ENCODE data around the gene TTC27. TPM values are rescaled to one million over a fixed set of nuclear protein-coding genes. Genes with fewer than 3 reads are reported as not detected.

Gene TTC27
- total RNA-seq, 1 donor from 2014 or later = 10.3 TPM

DNA sequence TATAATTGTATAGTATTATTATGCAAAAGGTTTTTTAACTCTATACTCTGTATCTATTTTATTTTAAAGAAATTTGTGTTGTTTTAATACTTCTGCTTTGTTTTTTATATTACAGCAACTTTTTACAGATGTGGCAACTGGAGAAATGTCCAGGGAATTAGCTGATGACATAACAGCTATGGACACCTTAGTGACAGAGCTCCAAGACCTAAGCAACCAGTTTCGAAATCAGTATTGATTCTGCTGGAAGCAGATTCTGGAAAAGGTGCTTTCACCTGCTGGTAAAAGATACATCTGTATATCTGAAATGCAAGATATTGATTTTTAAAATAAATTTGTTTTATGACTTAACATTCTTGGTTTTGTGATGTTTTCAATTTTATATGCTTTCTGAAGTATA is 192.9 kb downstream of the TTC27 start:
- H3K27me3 ChIP-seq = no peaks in the 10 kb centered on the region
- no peak overlapping the region for H3K4me3 ChIP-seq
- no peaks in the 10 kb centered on the region for H3K9me3 ChIP-seq
- no peak for TF ChIP-seq CTCF (IDR thresholded peaks at IDR 0.05)
- DNase-seq = no peak
- intact Hi-C loops (cut with DNase I) = no loop called here
- H3K27ac ChIP-seq = no peak overlapping the region
- H3K4me1 ChIP-seq = peaks cover 4% of the 10 kb centered on the region
- peaks cover 9% of the 10 kb centered on the region for H3K36me3 ChIP-seq
- ATAC-seq = no peak

GRCh38 chr2:32824070-32824809 is 196.4 kb downstream of the TTC27 start:
- H3K4me1 ChIP-seq = peaks cover 4% of the 10 kb centered on the region
- intact Hi-C loops (cut with DNase I) = no loop called here
- ATAC-seq = no peak
- no peak overlapping the region for H3K4me3 ChIP-seq
- H3K36me3 ChIP-seq = peaks cover 7% of the 10 kb centered on the region
- no peaks in the 10 kb centered on the region for H3K27me3 ChIP-seq
- no peak for TF ChIP-seq CTCF (IDR thresholded peaks at IDR 0.05)
- no peak overlapping the region for H3K27ac ChIP-seq
- no peaks in the 10 kb centered on the region for H3K9me3 ChIP-seq
- no peak for DNase-seq

DNA sequence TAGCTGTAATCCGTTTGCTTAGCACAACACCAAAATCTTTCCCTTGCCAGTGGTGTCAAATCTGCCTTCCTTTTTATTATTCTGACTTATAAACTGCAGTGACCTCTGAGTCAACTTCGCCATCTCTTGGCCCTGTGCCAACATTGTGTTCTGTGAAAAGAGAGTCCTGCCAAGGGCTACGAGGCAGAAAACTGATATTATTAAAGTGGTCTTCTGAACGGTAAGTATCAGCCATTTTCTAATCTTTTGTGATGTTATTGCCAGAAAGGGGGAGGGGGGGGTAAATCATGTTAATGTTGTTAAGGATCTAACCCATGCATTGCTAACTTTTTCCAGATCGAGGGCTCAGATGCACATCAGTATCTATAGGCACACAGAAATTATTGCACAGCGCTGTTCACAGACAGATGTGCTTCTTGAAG is 197.5 kb downstream of the TTC27 start:
- Histone ChIP-seq H3K27me3 (no peaks in the 10 kb centered on the region), H3K4me3 (no peak overlapping the region), H3K9me3 (no peaks in the 10 kb centered on the region), H3K27ac (no peak overlapping the region), H3K4me1 (peaks cover 4% of the 10 kb centered on the region), H3K36me3 (peaks cover 4% of the 10 kb centered on the region)
- no peak for TF ChIP-seq CTCF (IDR thresholded peaks at IDR 0.05)
- ATAC-seq (no peak), DNase-seq (no peak)
- intact Hi-C loops (cut with DNase I) = no loop called here

GRCh38 chr2:32830196-32830595 is 202.3 kb downstream of the TTC27 start:
- H3K4me1 ChIP-seq = peaks cover 1% of the 10 kb centered on the region
- no peaks in the 10 kb centered on the region for H3K27me3 ChIP-seq
- no peaks in the 10 kb centered on the region for H3K36me3 ChIP-seq
- no peaks in the 10 kb centered on the region for H3K9me3 ChIP-seq
- no peak overlapping the region for H3K27ac ChIP-seq
- TF ChIP-seq CTCF (IDR thresholded peaks at IDR 0.05) = no peak
- ATAC-seq (no peak), DNase-seq (no peak)
- H3K4me3 ChIP-seq = no peak overlapping the region
- intact Hi-C loops (cut with DNase I) = no loop called here

DNA sequence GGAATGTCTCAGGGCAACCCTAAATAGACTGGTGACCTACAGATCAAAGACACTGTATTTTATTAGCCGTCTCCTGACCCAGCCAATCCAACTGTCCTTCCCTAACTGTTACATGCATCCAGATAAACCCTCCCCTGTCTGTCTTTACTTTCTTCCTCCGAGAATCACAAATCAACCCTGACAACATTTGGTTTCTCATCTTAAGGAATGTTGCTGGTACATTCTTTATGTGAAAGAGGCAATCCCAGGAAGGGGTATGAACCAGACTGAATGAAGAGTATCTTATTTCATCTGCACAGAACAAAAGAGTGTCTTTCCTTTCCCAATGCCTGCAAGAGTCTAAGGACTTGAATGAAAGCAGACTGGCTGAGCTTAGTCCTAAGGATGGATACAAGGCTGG is 205.0 kb downstream of the TTC27 start:
- TF ChIP-seq CTCF (IDR thresholded peaks at IDR 0.05) = no peak
- no peak for ATAC-seq
- Histone ChIP-seq H3K27me3 (no peaks in the 10 kb centered on the region), H3K4me1 (no peaks in the 10 kb centered on the region), H3K4me3 (no peak overlapping the region), H3K36me3 (no peaks in the 10 kb centered on the region), H3K9me3 (no peaks in the 10 kb centered on the region), H3K27ac (no peak overlapping the region)
- intact Hi-C loops (cut with DNase I) = no loop called here
- DNase-seq = no peak

DNA sequence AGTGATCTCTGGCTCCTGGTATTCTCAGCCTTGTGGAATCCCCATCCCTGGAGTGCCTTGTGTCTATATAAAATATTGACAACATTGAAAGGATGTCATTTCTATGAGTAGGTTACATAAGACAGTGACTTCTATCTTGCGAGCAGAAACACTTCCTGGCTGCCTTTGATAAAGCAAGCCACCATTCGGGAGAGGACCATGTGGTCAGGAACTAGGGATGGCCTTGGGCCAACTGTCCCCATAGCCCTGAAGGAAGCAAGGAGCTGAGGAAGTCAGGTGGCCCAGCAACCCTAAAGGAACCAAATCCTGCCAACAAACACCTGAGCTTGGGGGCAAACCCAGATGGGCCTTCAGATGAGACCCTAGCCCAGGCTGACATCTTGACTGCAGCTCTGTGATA is 205.9 kb downstream of the TTC27 start:
- Histone ChIP-seq H3K4me1 (no peaks in the 10 kb centered on the region), H3K4me3 (no peak overlapping the region), H3K27me3 (no peaks in the 10 kb centered on the region), H3K36me3 (no peaks in the 10 kb centered on the region), H3K27ac (no peak overlapping the region), H3K9me3 (no peaks in the 10 kb centered on the region)
- intact Hi-C loops (cut with DNase I) = no loop called here
- TF ChIP-seq CTCF (IDR thresholded peaks at IDR 0.05) = no peak
- no peak for ATAC-seq
- no peak for DNase-seq
